AG04450 (cell line): ENCODE results near the gene MAP7. TPM values are rescaled to one million over a fixed set of nuclear protein-coding genes. Genes with fewer than 3 reads are reported as not detected.

Experiments
- CTCF ChIA-PET: fragments of 300-600, 350-600 bp; formaldehyde crosslinking; extraction: SDS; loops from one replicate; lab custom pipeline; 2022; ENCODE audit warnings: antibody characterized with exemption, inconsistent platforms; lab: Charles Lee
- POLR2A ChIA-PET: fragments of 350-600 bp; formaldehyde crosslinking; extraction: SDS; loops from one replicate; lab custom pipeline; 2021; ENCODE audit warnings: antibody characterized with exemption, inconsistent platforms; lab: Yijun Ruan, JAX
- DNase-seq: peaks from one replicate; pipeline ENCODE4 v3.0.0-alpha.2; 2011; ENCODE audit warnings: low read depth, low spot score
- H3K27ac ChIP-seq: one replicate; pipeline ENCODE4 v1.5.1; 2012; ENCODE audit warnings: low read depth, low read length, control low read depth
- H3K27me3 ChIP-seq: one replicate; pipeline ENCODE4 v1.6.0; 2012; ENCODE audit warnings: low read length; ENCODE audit not compliant: control insufficient read depth, insufficient read depth
- H3K4me3 ChIP-seq: 2 replicates; pipeline ENCODE4 v1.5.1; 2011; ENCODE audit warnings: mild to moderate bottlenecking, low read depth, low read length, control low read depth
- H3K9me3 ChIP-seq: 2 replicates; pipeline ENCODE4 v1.5.1; 2012; ENCODE audit warnings: low read length; ENCODE audit not compliant: control insufficient read depth, insufficient read depth
- polyA plus RNA-seq: library from polyadenylated mRNA; depleted of rRNA; stranded (reverse); fragments of >200 nt; gene quantifications from 2 replicates; pipeline ENCODE4 v1.2.3, GENCODE V29; 2011
- TF ChIP-seq, protein P1 (sequence below): IDR thresholded peaks from 2 replicates; pipeline ENCODE4 v1.5.1; 2011; ENCODE audit warnings: low read depth, low read length, control low read depth, inconsistent platforms

Gene MAP7
- polyA plus RNA-seq, 1 experiment: 0.30 TPM

- H3K4me3 ChIP-seq: no peak overlapping the region
- H3K27ac ChIP-seq: no peak overlapping the region
- POLR2A ChIA-PET: no interaction called here
- peaks cover 18% of the 10 kb centered on the region for H3K27me3 ChIP-seq
- TF ChIP-seq, protein P1, sequence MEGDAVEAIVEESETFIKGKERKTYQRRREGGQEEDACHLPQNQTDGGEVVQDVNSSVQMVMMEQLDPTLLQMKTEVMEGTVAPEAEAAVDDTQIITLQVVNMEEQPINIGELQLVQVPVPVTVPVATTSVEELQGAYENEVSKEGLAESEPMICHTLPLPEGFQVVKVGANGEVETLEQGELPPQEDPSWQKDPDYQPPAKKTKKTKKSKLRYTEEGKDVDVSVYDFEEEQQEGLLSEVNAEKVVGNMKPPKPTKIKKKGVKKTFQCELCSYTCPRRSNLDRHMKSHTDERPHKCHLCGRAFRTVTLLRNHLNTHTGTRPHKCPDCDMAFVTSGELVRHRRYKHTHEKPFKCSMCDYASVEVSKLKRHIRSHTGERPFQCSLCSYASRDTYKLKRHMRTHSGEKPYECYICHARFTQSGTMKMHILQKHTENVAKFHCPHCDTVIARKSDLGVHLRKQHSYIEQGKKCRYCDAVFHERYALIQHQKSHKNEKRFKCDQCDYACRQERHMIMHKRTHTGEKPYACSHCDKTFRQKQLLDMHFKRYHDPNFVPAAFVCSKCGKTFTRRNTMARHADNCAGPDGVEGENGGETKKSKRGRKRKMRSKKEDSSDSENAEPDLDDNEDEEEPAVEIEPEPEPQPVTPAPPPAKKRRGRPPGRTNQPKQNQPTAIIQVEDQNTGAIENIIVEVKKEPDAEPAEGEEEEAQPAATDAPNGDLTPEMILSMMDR: no peak
- H3K9me3 ChIP-seq: no peaks in the 10 kb centered on the region
- DNase-seq: no peak
- CTCF ChIA-PET: no interaction called here
Observed at GRCh38 chr6:136429264-136430065, 120.8 kb downstream of the MAP7 start.

GRCh38 chr6:136427378-136427717 is 122.9 kb downstream of the MAP7 start:
- TF ChIP-seq, protein P1: no peak
- DNase-seq: no peak
- Histone ChIP-seq H3K27me3 (peaks cover 14% of the 10 kb centered on the region), H3K4me3 (no peak overlapping the region), H3K27ac (no peak overlapping the region), H3K9me3 (no peaks in the 10 kb centered on the region)
- ChIA-PET POLR2A (no interaction called here), CTCF (no interaction called here)

- H3K9me3 ChIP-seq: no peaks in the 10 kb centered on the region
- TF ChIP-seq, protein P1: no peak
- H3K27ac ChIP-seq: no peak overlapping the region
- ChIA-PET CTCF (no interaction called here), POLR2A (no interaction called here)
- no peak for DNase-seq
- peaks cover 14% of the 10 kb centered on the region for H3K27me3 ChIP-seq
- no peak overlapping the region for H3K4me3 ChIP-seq
Observed at GRCh38 chr6:136426627-136427377, 123.4 kb downstream of the MAP7 start.

GRCh38 chr6:136425793-136426192 is 124.4 kb downstream of the MAP7 start:
- no peak overlapping the region for H3K4me3 ChIP-seq
- TF ChIP-seq, protein P1: no peak
- no peaks in the 10 kb centered on the region for H3K9me3 ChIP-seq
- CTCF ChIA-PET: no interaction called here
- no peak overlapping the region for H3K27ac ChIP-seq
- DNase-seq: no peak
- POLR2A ChIA-PET: no interaction called here
- H3K27me3 ChIP-seq: peaks cover 14% of the 10 kb centered on the region

- Histone ChIP-seq H3K27me3 (peaks cover 10% of the 10 kb centered on the region), H3K27ac (no peak overlapping the region), H3K9me3 (no peaks in the 10 kb centered on the region), H3K4me3 (no peak overlapping the region)
- CTCF ChIA-PET: no interaction called here
- POLR2A ChIA-PET: no interaction called here
- no peak for DNase-seq
- TF ChIP-seq, protein P1: no peak
Observed at GRCh38 chr6:136424901-136425300, 125.3 kb downstream of the MAP7 start.
